H1 (cell line): ENCODE results near the gene ARHGAP22. TPM values are rescaled to one million over a fixed set of nuclear protein-coding genes. Genes with fewer than 3 reads are reported as not detected.

Experiments
- CTCF ChIA-PET: fragments of 300-600 bp; sonication (Branson Sonifier 250); formaldehyde crosslinking; loops from one replicate; lab custom pipeline; 2021; ENCODE audit not compliant: partially characterized antibody; lab: Charles Lee
- POLR2A ChIA-PET: fragments of 300-600 bp; sonication (Branson Sonifier 250); formaldehyde crosslinking; loops from one replicate; lab custom pipeline; 2021; ENCODE audit warnings: inconsistent platforms; ENCODE audit not compliant: partially characterized antibody; lab: Charles Lee
- DNase-seq, 2 experiments: peaks; one replicate each; pipeline versions ENCODE4 v3.0.0 to v3.0.0-alpha.2; 2010 to 2022; ENCODE audit warnings: low spot score in 2 of 2, low read depth in 1 of 2, mixed read lengths in 1 of 2
- FAIRE-seq: peaks from 2 replicates; lab custom pipeline; 2011; peaks lifted over from hg19 to GRCh38; lab: Jason Lieb, UNC
- H2AFZ ChIP-seq: 2 replicates; pipeline ENCODE4 v1.8.1; 2012; ENCODE audit warnings: low read length, inconsistent platforms
- H2AK5ac ChIP-seq: 2 replicates; pipeline ENCODE4 v1.6.1; 2013; ENCODE audit warnings: low read depth, low read length
- H2BK120ac ChIP-seq: replicated peaks from 2 replicates; pipeline ENCODE3; 2013; ENCODE audit warnings: low read depth, low read length, inconsistent platforms
- H2BK12ac ChIP-seq: 2 replicates; pipeline ENCODE4 v1.6.1; 2013; ENCODE audit warnings: low read depth, low read length
- H2BK15ac ChIP-seq: 2 replicates; pipeline ENCODE4 v1.6.1; 2013; ENCODE audit warnings: low read length
- H2BK20ac ChIP-seq: 2 replicates; pipeline ENCODE4 v1.6.1; 2013; ENCODE audit warnings: low read length
- H2BK5ac ChIP-seq: 2 replicates; pipeline ENCODE4 v1.6.1; 2013; ENCODE audit warnings: low read depth, low read length
- H3K14ac ChIP-seq: 2 replicates; pipeline ENCODE4 v1.6.1; 2013; ENCODE audit warnings: inconsistent platforms; ENCODE audit not compliant: insufficient read length
- H3K18ac ChIP-seq: 2 replicates; pipeline ENCODE4 v1.6.1; 2013; ENCODE audit warnings: low read length; ENCODE audit errors: extremely low read depth
- H3K23ac ChIP-seq: 2 replicates; pipeline ENCODE4 v1.6.1; 2013; ENCODE audit warnings: inconsistent platforms; ENCODE audit not compliant: insufficient read length
- H3K23me2 ChIP-seq: 2 replicates; pipeline ENCODE4 v1.6.1; 2013; ENCODE audit warnings: low read depth, low read length
- H3K27ac ChIP-seq: 2 replicates; pipeline ENCODE4 v1.6.1; 2011; ENCODE audit warnings: low read depth, low read length, inconsistent platforms
- H3K27me3 ChIP-seq, 4 experiments: replicated peaks in 1 of 4; 1 replicate in 1 of 4; 2 replicates in 3 of 4; pipeline versions ENCODE4 v1.6.1 to v1.8.1; 2011 to 2013; ENCODE audit warnings: low read length in 3 of 4, mild to moderate bottlenecking in 3 of 4, inconsistent platforms in 2 of 4, mixed read lengths in 2 of 4, moderate library complexity in 1 of 4; ENCODE audit not compliant: control insufficient read depth in 3 of 4, insufficient read depth in 3 of 4; ENCODE audit errors: extremely low read depth in 1 of 4
- H3K36me3 ChIP-seq, 4 experiments: 2 replicates each; pipeline versions ENCODE4 v1.6.1 to v1.8.1; 2011 to 2013; ENCODE audit warnings: mild to moderate bottlenecking in 4 of 4, low read length in 3 of 4, moderate library complexity in 2 of 4, control low read depth in 1 of 4, inconsistent platforms in 1 of 4; ENCODE audit not compliant: insufficient read depth in 4 of 4, control insufficient read depth in 2 of 4
- H3K4ac ChIP-seq: replicated peaks from 2 replicates; pipeline ENCODE3; 2013; ENCODE audit warnings: low read length, low read depth, mixed read lengths, inconsistent platforms; ENCODE audit not compliant: insufficient read length
- H3K4me1 ChIP-seq, 4 experiments: replicated peaks in 1 of 4; 1 replicate in 1 of 4; 2 replicates in 3 of 4; pipeline versions ENCODE4 v1.6.1 to v1.8.1; 2011 to 2013; ENCODE audit warnings: low read length in 3 of 4, inconsistent platforms in 2 of 4, mixed read lengths in 1 of 4; ENCODE audit not compliant: insufficient read depth in 4 of 4, control insufficient read depth in 3 of 4
- H3K4me2 ChIP-seq, 2 experiments: 2 replicates each; pipeline versions ENCODE4 v1.6.1 to v1.8.1; 2011 to 2013; ENCODE audit warnings: low read depth in 2 of 2, low read length in 2 of 2, control low read depth in 1 of 2, inconsistent platforms in 1 of 2, mild to moderate bottlenecking in 1 of 2; ENCODE audit not compliant: insufficient read depth in 1 of 2
- H3K4me3 ChIP-seq, 4 experiments: fragments of 200-600, 300-600 bp in 1 of 4; sonication (generic), shearing (Covaris generic), sonication (Bioruptor Twin) in 1 of 4; 2 replicates each; pipeline versions ENCODE4 v1.5.1 to v1.8.1; 2011 to 2016; ENCODE audit warnings: low read length in 4 of 4, low read depth in 3 of 4, control low read depth in 2 of 4, inconsistent platforms in 2 of 4, mild to moderate bottlenecking in 2 of 4, mixed read lengths in 1 of 4, moderate library complexity in 1 of 4; ENCODE audit not compliant: insufficient read depth in 2 of 4; ENCODE audit errors: extremely low read depth in 1 of 4
- H3K56ac ChIP-seq: replicated peaks from 2 replicates; pipeline ENCODE3; 2013; ENCODE audit warnings: low read depth, mild to moderate bottlenecking, mixed read lengths, low read length, inconsistent platforms; ENCODE audit not compliant: insufficient read length
- H3K79me1 ChIP-seq: 2 replicates; pipeline ENCODE4 v1.6.1; 2013; ENCODE audit warnings: low read depth, low read length, control low read depth
- H3K79me2 ChIP-seq, 2 experiments: 2 replicates each; pipeline versions ENCODE4 v1.6.1 to v1.8.1; 2012 to 2013; ENCODE audit warnings: low read length in 2 of 2, mild to moderate bottlenecking in 2 of 2, inconsistent platforms in 1 of 2; ENCODE audit not compliant: insufficient read depth in 2 of 2, control insufficient read depth in 1 of 2
- H3K9ac ChIP-seq, 4 experiments: replicated peaks in 1 of 4; 1 replicate in 1 of 4; 2 replicates in 3 of 4; pipeline versions ENCODE4 v1.6.1 to v1.8.1; 2011 to 2013; ENCODE audit warnings: low read depth in 3 of 4, low read length in 3 of 4, control low read depth in 2 of 4, mild to moderate bottlenecking in 2 of 4, moderate library complexity in 2 of 4, inconsistent platforms in 1 of 4; ENCODE audit errors: extremely low read depth in 1 of 4
- H3K9me3 ChIP-seq, 2 experiments: 2 replicates each; pipeline versions ENCODE4 v1.6.1 to v1.8.1; 2012 to 2013; ENCODE audit warnings: mild to moderate bottlenecking in 2 of 2, moderate library complexity in 2 of 2, control low read depth in 1 of 2, inconsistent platforms in 1 of 2, low read depth in 1 of 2, low read length in 1 of 2, mixed read lengths in 1 of 2; ENCODE audit not compliant: insufficient read depth in 2 of 2
- H4K20me1 ChIP-seq, 2 experiments: replicated peaks in 1 of 2; 2 replicates each; pipeline versions ENCODE3 to v1.8.1; 2011 to 2013; ENCODE audit warnings: inconsistent platforms in 2 of 2, low read length in 2 of 2, mild to moderate bottlenecking in 1 of 2; ENCODE audit not compliant: insufficient read depth in 2 of 2, control insufficient read depth in 1 of 2
- H4K5ac ChIP-seq: 2 replicates; pipeline ENCODE4 v1.6.1; 2013; ENCODE audit warnings: low read length, low read depth, mixed read lengths, inconsistent platforms; ENCODE audit not compliant: insufficient read length
- H4K8ac ChIP-seq: 2 replicates; pipeline ENCODE4 v1.8.0; 2013; ENCODE audit warnings: mild to moderate bottlenecking, moderate library complexity, low read length, inconsistent platforms; ENCODE audit not compliant: insufficient read depth; ENCODE audit errors: extremely low read depth
- H4K91ac ChIP-seq: replicated peaks from 2 replicates; pipeline ENCODE3; 2013; ENCODE audit warnings: low read length, mixed read lengths, inconsistent platforms; ENCODE audit not compliant: insufficient read length
- ATF2 ChIP-seq: IDR thresholded peaks from 2 replicates; pipeline ENCODE4 v1.6.1; 2012; ENCODE audit warnings: low read length, inconsistent platforms
- EGR1 ChIP-seq: IDR thresholded peaks from 2 replicates; pipeline ENCODE4 v1.6.1; 2011; ENCODE audit warnings: low read depth, low read length, borderline replicate concordance
- WGBS, 2 experiments: shearing (Covaris generic) in 1 of 2; methylation state at CpG; one replicate each; pipeline versions ENCODE4 v1.1.6 to v1.1.7; 2013 to 2015; ENCODE audit warnings: low lambda C conversion rate in 2 of 2, mixed read lengths in 2 of 2, inconsistent platforms in 1 of 2, low coverage in 1 of 2, missing lambda C conversion rate in 1 of 2; ENCODE audit not compliant: insufficient replicate concordance in 2 of 2, insufficient coverage in 1 of 2, insufficient read length in 1 of 2; ENCODE audit errors: extremely low coverage in 1 of 2, missing lambda C conversion rate in 1 of 2; 5-methylcytosine and 5-hydroxymethylcytosine counted together
- polyA plus RNA-seq, 7 experiments: library from polyadenylated mRNA; depleted of rRNA in 3 of 7; stranded (reverse) in 5 of 7; unstranded in 2 of 7; fragments of >200 nt in 5 of 7; fragments of 200-250 nt in 2 of 7; gene quantifications; 1 replicate in 5 of 7; 2 replicates in 1 of 7; 4 replicates in 1 of 7; pipeline versions ENCODE4 v1.2.1 to v1.2.3, GENCODE V29; 2011 to 2013; ENCODE audit warnings: missing spikeins in 2 of 7, mixed read lengths in 2 of 7
- total RNA-seq: library from RNA; stranded (reverse); fragmentation: NEBNext Ultra II Directional; extraction: Animal tissue kit (Norgen Biotek cat#: 25700); gene quantifications from 2 replicates; pipeline ENCODE4 v1.2.1, GENCODE V29; 2021

Gene ARHGAP22
- total and polyA plus RNA-seq, 2 of the 8 experiments (the other 6 are each of a cell fraction or from before 2014, with no cell fraction given): 3.6 to 11.2 TPM

GRCh38 chr10:48503293-48503911 lies 101.5 kb downstream of the ARHGAP22 start:
- Histone ChIP-seq H3K4ac (no peak overlapping the region), H2BK5ac (no peak overlapping the region), H2BK15ac (no peak overlapping the region), H2AK5ac (no peak overlapping the region), H3K79me1 (peaks cover 5% of the 10 kb centered on the region; the same call in 1 of the 2 replicates), H3K36me3 (no peaks in the 10 kb centered on the region), H3K4me2 (no peak overlapping the region), H3K56ac (no peak overlapping the region), H3K14ac (no peak overlapping the region), H3K79me2 (peaks cover 0 to 5% of the 10 kb centered on the region in 2 experiments; a peak in 1 of 4 replicates), H3K4me3 (no peak overlapping the region), H2BK120ac (no peak overlapping the region), H3K4me1 (peaks cover 2 to 5% (median 3%) of the 10 kb centered on the region in 4 experiments; a peak in 4 of 7 replicates)
- CTCF ChIA-PET: interaction anchor here (1.0 to 11.5 kb wide), 11 partner anchors 13 to 298 kb away, joined by 3 to 141 read pairs (median 6); no protein-coding TSS in a partner anchor
- 93% methylated on average over 11 of the region's 11 CpGs; no CpG with 5 or more reads in 1 of the 2 experiments for WGBS, 2 experiments
- FAIRE-seq: no peak
- TF ChIP-seq ATF2 (no peak), EGR1 (no peak)
- TF ChIP-seq, all 59 proteins: peak for 0
- Histone ChIP-seq H2BK12ac (no peak overlapping the region), H4K91ac (no peak overlapping the region), H4K20me1 (peaks cover 0 to 3% of the 10 kb centered on the region in 2 experiments), H3K27me3 (no peaks in the 10 kb centered on the region), H2BK20ac (no peak overlapping the region), H2AFZ (no peak overlapping the region), H3K9me3 (no peaks in the 10 kb centered on the region), H3K23me2 (no peaks in the 10 kb centered on the region), H3K18ac (no peak overlapping the region), H4K8ac (no peak overlapping the region), H4K5ac (no peak overlapping the region), H3K9ac (no peak overlapping the region), H3K27ac (no peak overlapping the region), H3K23ac (no peak overlapping the region)
- DNase-seq: peak in 1 of 2 experiments; percentile 36
- POLR2A ChIA-PET: interaction anchor here (1.4 kb wide), 1 partner anchor 33 kb away, joined by 3 read pairs; no protein-coding TSS in a partner anchor
